Chondrocyte (in vitro differentiated cells): ENCODE data around the gene ZNF423. TPM values are rescaled to one million over a fixed set of nuclear protein-coding genes. Genes with fewer than 3 reads are reported as not detected.
A peak's percentile ranks its signal among the peaks of the same experiment; 100 is the strongest.

Source experiments
- DNase-seq: peaks from one replicate; pipeline ENCODE4 v3.0.0; 2021; ENCODE audit warnings: mixed read lengths, low spot score
- H3K27ac Mint-ChIP-seq: one replicate; pipeline ENCODE4 v1.8.0; 2021; ENCODE audit warnings: mild to moderate bottlenecking, moderate library complexity, mixed read lengths; ENCODE audit not compliant: unreplicated experiment
- H3K27me3 Mint-ChIP-seq: 2 replicates; pipeline ENCODE4 v1.8.0; 2021; ENCODE audit warnings: low read depth, mixed read lengths
- H3K36me3 Mint-ChIP-seq: 2 replicates; pipeline ENCODE4 v1.8.0; 2021; ENCODE audit warnings: low read depth, mixed read lengths
- H3K4me1 Mint-ChIP-seq: 2 replicates; pipeline ENCODE4 v1.8.0; 2021; ENCODE audit warnings: low read depth, mild to moderate bottlenecking, mixed read lengths
- H3K4me3 Mint-ChIP-seq: one replicate; pipeline ENCODE4 v1.8.0; 2021; ENCODE audit warnings: mild to moderate bottlenecking, moderate library complexity, mixed read lengths; ENCODE audit not compliant: unreplicated experiment
- H3K9me3 Mint-ChIP-seq: 2 replicates; pipeline ENCODE4 v1.8.0; 2021; ENCODE audit warnings: low read depth, mixed read lengths
- CTCF ChIP-seq: fragments of 200-600 bp; sonication (generic); IDR thresholded peaks from 2 replicates; pipeline ENCODE4 v1.5.0; 2021; ENCODE audit warnings: antibody characterized with exemption, mild to moderate bottlenecking, moderate library complexity
- long read RNA-seq: library from polyadenylated mRNA; stranded (forward); transcript quantifications from one replicate; pipeline ENCODE4 v2.0.0, GENCODE V29; 2021
- total RNA-seq: library from RNA; stranded (reverse); gene quantifications from 3 replicates; pipeline ENCODE4 v1.2.1, GENCODE V29; 2021

ZNF423 gene
- 4.7 to 7.9 TPM (median 5.0 TPM) in 3 replicates for total RNA-seq
- long read RNA-seq, partial matches to known transcripts: 2 of 3 reads
- long read RNA-seq, other reads (novel, unspliced or antisense): 1 of 3 reads

GRCh38 chr16:49855822-49856671 is at the start of gene ZNF423:
Gene ZNF423, minus strand, starts transcription at chr16:49856112. Its CDS starts 338 bp downstream, at chr16:49855774.
- H3K27me3 Mint-ChIP-seq: peaks cover 1% of the 10 kb centered on the region
- peak within 1 kb of the TSS; percentile 81 for H3K4me3 Mint-ChIP-seq
- no peaks in the 10 kb centered on the region for H3K9me3 Mint-ChIP-seq
- H3K27ac Mint-ChIP-seq: peak within 1 kb of the TSS; percentile 85
- no peaks in the 10 kb centered on the region for H3K36me3 Mint-ChIP-seq
- TF ChIP-seq CTCF: no peak
- peaks cover 31% of the 10 kb centered on the region for H3K4me1 Mint-ChIP-seq
- no peak for DNase-seq

GRCh38 chr16:49904348-49905062 is 48.6 kb upstream of the ZNF423 start:
- Mint-ChIP-seq H3K4me1 (no peaks in the 10 kb centered on the region), H3K36me3 (no peaks in the 10 kb centered on the region), H3K9me3 (no peaks in the 10 kb centered on the region), H3K27me3 (peaks cover 8% of the 10 kb centered on the region), H3K27ac (no peak overlapping the region), H3K4me3 (no peak overlapping the region)
- TF ChIP-seq CTCF: no peak
- DNase-seq: no peak

- no peak for DNase-seq
- Mint-ChIP-seq H3K27me3 (peaks cover 13% of the 10 kb centered on the region), H3K4me1 (no peaks in the 10 kb centered on the region), H3K4me3 (no peak overlapping the region), H3K9me3 (no peaks in the 10 kb centered on the region), H3K27ac (no peak overlapping the region), H3K36me3 (no peaks in the 10 kb centered on the region)
- TF ChIP-seq CTCF: no peak
Observed at GRCh38 chr16:49902908-49903307, 47.0 kb upstream of the ZNF423 start.

- Mint-ChIP-seq H3K27ac (no peak overlapping the region), H3K4me3 (no peak overlapping the region), H3K4me1 (no peaks in the 10 kb centered on the region), H3K36me3 (no peaks in the 10 kb centered on the region), H3K9me3 (no peaks in the 10 kb centered on the region), H3K27me3 (peaks cover 14% of the 10 kb centered on the region)
- no peak for DNase-seq
- no peak for TF ChIP-seq CTCF
Observed at GRCh38 chr16:49901711-49902110, 45.8 kb upstream of the ZNF423 start.

- DNase-seq: no peak
- H3K36me3 Mint-ChIP-seq: no peaks in the 10 kb centered on the region
- no peaks in the 10 kb centered on the region for H3K9me3 Mint-ChIP-seq
- H3K4me3 Mint-ChIP-seq: no peak overlapping the region
- no peaks in the 10 kb centered on the region for H3K4me1 Mint-ChIP-seq
- TF ChIP-seq CTCF: no peak
- H3K27ac Mint-ChIP-seq: no peak overlapping the region
- peaks cover 14% of the 10 kb centered on the region for H3K27me3 Mint-ChIP-seq
Observed at GRCh38 chr16:49900875-49901274, 45.0 kb upstream of the ZNF423 start.
